SU-DHL-6 (cell line): ENCODE data around the gene ENOX1.

Experiments
- H2AFZ ChIP-seq: fragments of 200-600 bp; sonication (generic); 2 replicates; pipeline ENCODE4 v1.6.1; 2014; ENCODE audit warnings: low read depth, mild to moderate bottlenecking, moderate library complexity, mixed read lengths, antibody characterized with exemption, low read length; ENCODE audit not compliant: severe bottlenecking
- H3F3A ChIP-seq: fragments of 200-600 bp; shearing (Covaris generic); 2 replicates; pipeline ENCODE4 v1.6.0; 2016; ENCODE audit warnings: antibody characterized with exemption, mild to moderate bottlenecking; ENCODE audit not compliant: insufficient read depth
- H3K27ac ChIP-seq: fragments of 200-600 bp; sonication (generic); 2 replicates; pipeline ENCODE4 v1.5.1; 2016; ENCODE audit warnings: low read depth, mild to moderate bottlenecking, low read length, moderate library complexity, mixed read lengths
- H3K27me3 ChIP-seq: fragments of 200-600 bp; sonication (generic), shearing (Covaris generic); 2 replicates; pipeline ENCODE4 v1.6.0; 2014; ENCODE audit warnings: mild to moderate bottlenecking, low read length
- H3K36me3 ChIP-seq: fragments of 200-600 bp; sonication (generic); 2 replicates; pipeline ENCODE4 v1.6.1; 2014; ENCODE audit warnings: mild to moderate bottlenecking, low read length, mixed read lengths
- H3K4me2 ChIP-seq: fragments of 300-600, 200-600 bp; shearing (Covaris generic), sonication (generic); 2 replicates; pipeline ENCODE4 v1.6.0; 2014; ENCODE audit warnings: low read length, low read depth, mild to moderate bottlenecking; ENCODE audit not compliant: poor library complexity, severe bottlenecking
- H3K4me3 ChIP-seq: fragments of 200-600 bp; sonication (generic); 2 replicates; pipeline ENCODE4 v1.5.1; 2014; ENCODE audit warnings: antibody characterized with exemption, low read length, mild to moderate bottlenecking, mixed read lengths; ENCODE audit not compliant: insufficient read depth, poor library complexity, severe bottlenecking
- H3K79me2 ChIP-seq: fragments of 200-600 bp; sonication (generic); 2 replicates; pipeline ENCODE4 v1.6.1; 2014; ENCODE audit warnings: mild to moderate bottlenecking, low read length, moderate library complexity; ENCODE audit not compliant: insufficient read depth
- H3K9ac ChIP-seq: fragments of 200-600 bp; sonication (generic); 2 replicates; pipeline ENCODE4 v1.7.0; 2014; ENCODE audit warnings: mild to moderate bottlenecking, low read length
- H3K9me2 ChIP-seq: fragments of 200-600 bp; sonication (generic); replicated peaks from 2 replicates; pipeline ENCODE4 v1.6.1; 2014; ENCODE audit warnings: low read length; ENCODE audit not compliant: insufficient read depth
- H3K9me3 ChIP-seq: fragments of 200-600 bp; sonication (generic); 2 replicates; pipeline ENCODE4 v1.6.1; 2014; ENCODE audit warnings: low read length, mixed read lengths; ENCODE audit not compliant: insufficient read depth
- H4K20me1 ChIP-seq: fragments of 200-600 bp; sonication (generic); 2 replicates; pipeline ENCODE4 v1.6.1; 2014; ENCODE audit warnings: low read depth, mild to moderate bottlenecking, antibody characterized with exemption, low read length, moderate library complexity, mixed read lengths
- CTCF ChIP-seq: fragments of 200-600 bp; sonication (generic); IDR thresholded peaks from one replicate; pipeline ENCODE4 v1.5.1; 2017; ENCODE audit warnings: antibody characterized with exemption, mild to moderate bottlenecking, low read length, moderate library complexity; ENCODE audit not compliant: insufficient read depth, poor library complexity, severe bottlenecking
- EZH2phosphoT487 ChIP-seq: fragments of 200-600 bp; sonication (generic), shearing (Covaris generic); conservative IDR thresholded peaks from 2 replicates; pipeline ENCODE4 v1.6.1; 2018; ENCODE audit warnings: mild to moderate bottlenecking, antibody characterized with exemption, low read length, moderate library complexity, mixed read lengths

Gene ENOX1

GRCh38 chr13:43304945-43305344 lies 481.8 kb downstream of the ENOX1 start:
- Histone ChIP-seq H3K4me3 (no peak overlapping the region), H3K9me3 (no peaks in the 10 kb centered on the region), H3K9me2 (no peaks in the 10 kb centered on the region), H3K79me2 (no peaks in the 10 kb centered on the region), H3F3A (no peaks in the 10 kb centered on the region), H3K27ac (no peak overlapping the region), H3K4me2 (no peak overlapping the region), H3K36me3 (no peaks in the 10 kb centered on the region), H2AFZ (no peak overlapping the region), H3K27me3 (no peaks in the 10 kb centered on the region), H4K20me1 (no peaks in the 10 kb centered on the region), H3K9ac (no peak overlapping the region)
- TF ChIP-seq EZH2phosphoT487 = no peak

GRCh38 chr13:43304449-43304848 lies 482.3 kb downstream of the ENOX1 start:
- Histone ChIP-seq H3F3A (no peaks in the 10 kb centered on the region), H3K9ac (no peak overlapping the region), H3K4me3 (no peak overlapping the region), H3K9me3 (no peaks in the 10 kb centered on the region), H3K27ac (no peak overlapping the region), H2AFZ (no peak overlapping the region), H4K20me1 (no peaks in the 10 kb centered on the region), H3K36me3 (no peaks in the 10 kb centered on the region), H3K4me2 (no peak overlapping the region), H3K27me3 (no peaks in the 10 kb centered on the region), H3K9me2 (no peaks in the 10 kb centered on the region), H3K79me2 (no peaks in the 10 kb centered on the region)
- TF ChIP-seq CTCF (no peak), EZH2phosphoT487 (no peak)

- H2AFZ ChIP-seq = no peak overlapping the region
- H3F3A ChIP-seq = no peaks in the 10 kb centered on the region
- H3K27me3 ChIP-seq = no peaks in the 10 kb centered on the region
- no peaks in the 10 kb centered on the region for H4K20me1 ChIP-seq
- H3K9ac ChIP-seq = no peak overlapping the region
- no peaks in the 10 kb centered on the region for H3K36me3 ChIP-seq
- H3K4me3 ChIP-seq = no peak overlapping the region
- H3K9me3 ChIP-seq = no peaks in the 10 kb centered on the region
- no peaks in the 10 kb centered on the region for H3K9me2 ChIP-seq
- no peaks in the 10 kb centered on the region for H3K79me2 ChIP-seq
- no peak overlapping the region for H3K4me2 ChIP-seq
- TF ChIP-seq CTCF (no peak), EZH2phosphoT487 (no peak)
- H3K27ac ChIP-seq = no peak overlapping the region
Measured at GRCh38 chr13:43303033-43303729, 483.6 kb downstream of the ENOX1 start.

- no peak overlapping the region for H3K9ac ChIP-seq
- H3K79me2 ChIP-seq = no peaks in the 10 kb centered on the region
- no peaks in the 10 kb centered on the region for H3K9me2 ChIP-seq
- no peak overlapping the region for H3K4me2 ChIP-seq
- no peak overlapping the region for H3K4me3 ChIP-seq
- H3K27ac ChIP-seq = no peak overlapping the region
- H4K20me1 ChIP-seq = no peaks in the 10 kb centered on the region
- TF ChIP-seq EZH2phosphoT487 (no peak), CTCF (no peak)
- H2AFZ ChIP-seq = no peak overlapping the region
- no peaks in the 10 kb centered on the region for H3K36me3 ChIP-seq
- H3F3A ChIP-seq = no peaks in the 10 kb centered on the region
- H3K9me3 ChIP-seq = no peaks in the 10 kb centered on the region
- H3K27me3 ChIP-seq = no peaks in the 10 kb centered on the region
Measured at GRCh38 chr13:43301346-43301969, 485.3 kb downstream of the ENOX1 start.
